Measurements from ENCODE around the gene CAMSAP1. TPM values are rescaled to one million over a fixed set of nuclear protein-coding genes. Genes with fewer than 3 reads are reported as not detected.
"Not testable (repeated sequence)": the region's sequence is repeated elsewhere in the genome, so short reads cannot be mapped to it uniquely, and the experiment has no call there.

Gene CAMSAP1
- total RNA-seq, 1 experiment from 2014 or later = 22.6 TPM

GRCh38 chr9:135924628-135925338 lies 17.4 kb upstream of the CAMSAP1 start:
- no peak for DNase-seq (ENCODE audit: low read depth)
- in situ Hi-C loops (cut with HindIII; ENCODE audit: low pct_unique_long_range_greater_than_20kb, low sequenced_read_pairs) = no loop called here

DNA sequence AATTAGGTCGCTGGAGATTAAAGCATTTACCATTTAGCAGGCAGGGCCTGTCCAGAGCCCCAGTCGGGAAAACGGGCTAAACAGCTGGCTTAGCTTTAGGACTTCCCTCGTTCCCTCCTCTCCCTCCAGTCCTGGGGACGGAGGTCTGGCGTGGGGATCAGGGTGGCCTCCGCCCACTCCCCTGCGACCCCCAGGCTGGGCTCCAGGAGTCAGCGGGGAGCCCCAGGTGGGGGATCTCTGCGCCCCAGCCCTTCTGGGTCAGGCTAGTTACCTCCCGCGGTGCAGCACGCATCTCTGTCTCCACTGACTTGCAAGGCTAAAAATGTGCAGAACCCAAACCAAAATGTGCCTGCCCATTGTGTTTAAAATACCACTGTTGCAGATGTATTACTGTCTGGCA lies 16.2 kb upstream of the CAMSAP1 start:
- no peak for DNase-seq (ENCODE audit: low read depth)
- in situ Hi-C loops (cut with HindIII; ENCODE audit: low pct_unique_long_range_greater_than_20kb, low sequenced_read_pairs) = no loop called here

GRCh38 chr9:135921749-135922310 lies 14.5 kb upstream of the CAMSAP1 start:
- no peak for DNase-seq (ENCODE audit: low read depth)
- in situ Hi-C loops (cut with HindIII; ENCODE audit: low pct_unique_long_range_greater_than_20kb, low sequenced_read_pairs) = no loop called here

- in situ Hi-C loops (cut with HindIII; ENCODE audit: low pct_unique_long_range_greater_than_20kb, low sequenced_read_pairs) = no loop called here
- no peak for DNase-seq (ENCODE audit: low read depth)
Measured at GRCh38 chr9:135920973-135921585, 13.7 kb upstream of the CAMSAP1 start.

- in situ Hi-C loops (cut with HindIII; ENCODE audit: low pct_unique_long_range_greater_than_20kb, low sequenced_read_pairs) = no loop called here
- DNase-seq (ENCODE audit: low read depth) = no peak
Measured at GRCh38 chr9:135920256-135920930, 13.0 kb upstream of the CAMSAP1 start.

GRCh38 chr9:135919318-135919890 lies 12.1 kb upstream of the CAMSAP1 start:
- DNase-seq (ENCODE audit: low read depth) = no peak
- in situ Hi-C loops (cut with HindIII; ENCODE audit: low pct_unique_long_range_greater_than_20kb, low sequenced_read_pairs) = no loop called here

DNA sequence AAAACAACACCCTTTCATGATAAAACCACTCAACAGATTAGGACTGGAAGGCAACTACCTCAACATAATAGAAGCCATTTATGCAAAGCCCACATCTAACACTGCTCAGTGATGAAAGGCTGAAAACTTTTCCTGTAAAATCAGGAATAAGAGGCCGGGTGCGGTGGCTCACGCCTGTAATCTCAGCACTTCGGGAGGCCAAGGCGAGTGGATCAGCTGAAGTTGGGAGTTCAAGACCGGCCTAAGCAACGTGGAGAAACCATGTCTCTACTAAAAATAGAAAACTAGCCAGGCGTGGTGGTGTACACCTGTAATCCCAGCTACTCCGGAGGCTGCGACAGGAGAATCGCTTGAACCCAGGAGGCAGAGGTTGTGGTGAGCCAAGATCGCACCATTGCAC lies 8.9 kb upstream of the CAMSAP1 start:
- in situ Hi-C loops (cut with HindIII; ENCODE audit: low pct_unique_long_range_greater_than_20kb, low sequenced_read_pairs); DNase-seq (ENCODE audit: low read depth): not testable (repeated sequence)

DNA sequence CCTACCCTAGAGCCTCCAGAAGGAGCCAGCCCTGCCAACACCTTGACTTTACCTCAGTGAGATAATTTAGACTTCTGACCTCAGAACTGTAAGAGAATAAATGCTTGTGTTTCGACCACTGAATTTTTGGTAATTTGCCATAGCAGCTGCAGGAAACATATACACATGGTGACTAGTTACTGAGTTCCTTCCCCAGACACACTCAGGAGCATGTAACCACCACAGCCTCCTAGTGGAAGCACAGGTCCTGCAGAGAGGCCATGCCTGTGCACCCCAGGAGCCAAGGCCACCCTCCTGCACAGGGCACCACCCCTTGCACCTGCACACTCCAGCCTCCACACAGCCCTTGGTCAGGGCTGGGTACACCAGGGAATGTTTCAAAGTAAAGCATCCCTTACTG lies 7.6 kb upstream of the CAMSAP1 start:
- in situ Hi-C loops (cut with HindIII; ENCODE audit: low pct_unique_long_range_greater_than_20kb, low sequenced_read_pairs) = no loop called here
- DNase-seq (ENCODE audit: low read depth) = no peak

GRCh38 chr9:135911233-135911632 lies 3.9 kb upstream of the CAMSAP1 start:
- DNase-seq (ENCODE audit: low read depth); in situ Hi-C loops (cut with HindIII; ENCODE audit: low pct_unique_long_range_greater_than_20kb, low sequenced_read_pairs): not testable (repeated sequence)

DNA sequence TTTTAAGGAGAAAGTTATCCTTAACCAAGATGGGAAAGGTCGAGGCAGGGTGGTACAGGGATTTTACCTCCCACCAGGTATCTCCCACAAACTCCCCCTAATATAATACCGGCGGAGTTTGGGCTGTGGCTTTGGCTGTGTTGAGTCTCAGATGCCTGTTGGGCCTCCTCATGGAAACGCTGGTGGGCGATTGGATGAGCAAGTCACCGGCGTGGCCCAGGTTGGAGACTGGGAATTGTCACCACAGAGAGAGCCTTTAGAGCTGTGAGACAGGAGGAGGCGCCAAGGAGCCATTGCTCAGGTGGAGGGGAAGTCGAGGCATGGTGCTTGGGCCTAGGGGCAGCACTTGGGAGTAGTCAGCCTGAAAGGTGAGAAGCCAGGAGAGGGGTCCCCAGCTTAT lies 3.4 kb upstream of the CAMSAP1 start:
- no peak for DNase-seq (ENCODE audit: low read depth)
- in situ Hi-C loops (cut with HindIII; ENCODE audit: low pct_unique_long_range_greater_than_20kb, low sequenced_read_pairs) = no loop called here

DNA sequence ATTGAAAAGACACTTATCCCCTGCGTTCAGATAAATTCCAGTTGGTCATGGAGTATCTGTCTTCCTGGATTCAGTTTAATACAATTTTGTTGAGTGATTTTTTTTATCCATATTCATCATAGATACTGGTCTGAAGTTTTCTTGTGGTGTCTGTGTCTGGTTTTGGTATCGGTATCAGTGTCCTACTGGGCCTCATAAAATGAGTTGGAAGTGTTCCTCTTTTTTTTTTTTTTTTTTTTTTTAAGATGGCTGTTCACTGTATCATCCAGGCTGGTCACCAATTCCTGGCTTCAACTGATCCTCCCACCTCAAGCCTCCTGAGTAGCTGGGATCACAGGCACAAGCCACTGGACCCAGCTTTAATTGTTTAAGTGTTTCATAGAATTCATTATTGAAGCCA lies 2.9 kb upstream of the CAMSAP1 start:
- no peak for DNase-seq (ENCODE audit: low read depth)
- in situ Hi-C loops (cut with HindIII; ENCODE audit: low pct_unique_long_range_greater_than_20kb, low sequenced_read_pairs) = no loop called here

DNA sequence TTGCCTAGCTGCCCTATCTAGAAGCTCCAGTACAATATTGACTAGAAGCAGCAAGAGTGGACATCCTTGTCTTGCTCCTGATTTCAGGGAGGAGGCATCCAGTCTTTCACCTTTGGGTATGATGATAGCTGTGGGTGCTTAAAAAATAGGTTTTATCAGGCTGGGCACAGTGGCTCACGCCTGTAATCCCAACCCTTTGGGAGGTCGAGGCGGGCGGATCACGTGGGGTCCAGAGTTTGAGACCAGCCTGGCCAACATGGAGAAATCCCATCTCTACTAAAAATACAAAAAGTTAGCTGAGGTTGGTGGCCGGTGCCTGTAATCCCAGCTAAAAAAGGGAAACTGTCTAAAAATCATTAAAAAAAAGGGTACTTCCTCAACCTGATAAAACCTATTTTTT lies 2.0 kb upstream of the CAMSAP1 start:
- in situ Hi-C loops (cut with HindIII; ENCODE audit: low pct_unique_long_range_greater_than_20kb, low sequenced_read_pairs) = no loop called here
- no peak for DNase-seq (ENCODE audit: low read depth)

DNA sequence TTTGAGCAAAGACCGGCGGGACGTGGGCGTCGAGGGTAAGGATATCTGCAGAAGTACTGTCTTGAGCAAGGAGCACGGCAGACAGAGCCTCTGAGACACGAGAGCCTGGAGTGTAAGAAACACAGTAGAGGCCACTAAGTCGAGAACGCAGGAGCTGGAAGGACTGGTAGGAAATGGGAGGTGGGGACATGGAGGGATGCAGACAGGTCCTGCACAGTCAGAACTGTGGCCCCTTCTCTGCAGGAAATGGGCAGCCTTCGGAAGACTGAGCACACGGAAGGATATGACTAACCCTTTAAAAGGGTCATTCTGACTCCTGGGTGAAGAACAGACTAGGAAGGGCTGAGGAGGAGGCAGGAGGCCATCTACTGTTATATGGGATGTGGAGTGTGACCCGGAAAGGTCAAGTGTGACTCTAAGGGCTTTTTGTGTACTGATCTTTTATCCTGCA lies 1.4 kb upstream of the CAMSAP1 start:
- in situ Hi-C loops (cut with HindIII; ENCODE audit: low pct_unique_long_range_greater_than_20kb, low sequenced_read_pairs) = no loop called here

DNA sequence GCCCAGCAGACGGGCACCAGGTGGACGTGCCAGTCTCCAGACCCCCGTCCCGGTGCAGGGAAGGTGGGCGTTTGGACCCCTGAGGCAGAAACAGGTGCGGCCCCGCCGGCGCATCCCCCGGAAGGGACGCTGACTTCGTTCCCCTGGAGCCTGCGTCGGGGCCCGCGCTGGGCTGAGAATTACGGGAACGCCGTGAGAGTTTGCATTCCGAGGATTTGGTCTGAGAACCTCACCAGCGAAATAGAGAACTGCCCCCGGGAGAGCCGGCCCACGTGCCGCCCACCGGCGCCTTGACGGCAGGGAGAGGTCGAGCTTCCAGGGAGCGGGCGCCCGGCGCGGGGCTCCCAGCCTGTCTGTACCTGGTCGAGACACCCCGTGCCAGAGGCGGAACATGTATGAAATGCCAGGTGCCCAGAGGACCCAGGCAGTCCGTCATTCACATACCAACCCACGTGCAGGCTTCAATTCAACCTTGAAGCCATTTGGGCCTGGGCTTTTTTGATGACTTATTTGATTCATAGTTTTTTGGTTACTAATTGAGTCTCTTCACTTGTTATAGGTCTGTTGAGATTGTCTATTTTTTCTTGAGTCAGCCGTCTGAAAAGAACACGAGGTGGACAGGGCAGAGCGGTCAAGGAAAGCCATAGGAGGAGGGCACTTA lies 877 bp upstream of the CAMSAP1 start:
- peak; percentile 21 for DNase-seq (ENCODE audit: low read depth)
- in situ Hi-C loops (cut with HindIII; ENCODE audit: low pct_unique_long_range_greater_than_20kb, low sequenced_read_pairs) = no loop called here

More for the DNA sequence above, 1.4 kb upstream of the CAMSAP1 start:
- no peak for DNase-seq (ENCODE audit: low read depth)

DNA sequence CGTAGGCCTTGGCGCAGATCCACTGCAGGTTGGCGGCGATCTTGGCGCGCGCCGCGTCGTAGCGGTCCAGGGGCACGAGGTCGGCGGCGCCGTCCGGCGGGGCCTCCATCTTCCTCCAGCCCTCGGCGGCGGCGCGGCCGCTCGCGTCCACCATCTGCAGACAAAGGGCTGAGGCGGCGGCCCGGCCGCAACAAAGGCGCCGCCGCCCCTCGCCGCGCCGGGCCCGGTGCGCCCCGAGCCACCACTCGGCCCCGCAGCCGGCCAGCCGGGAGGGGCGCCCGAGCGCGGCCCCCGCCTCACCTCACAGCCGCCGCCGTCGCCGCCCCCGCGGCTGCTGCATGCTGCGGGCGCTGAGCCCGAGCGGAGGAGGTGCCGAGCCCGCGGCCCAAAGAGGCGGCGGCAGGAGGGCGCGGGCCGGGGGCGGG lies 328 bp downstream of the CAMSAP1 start:
- in situ Hi-C loops (cut with HindIII; ENCODE audit: low pct_unique_long_range_greater_than_20kb, low sequenced_read_pairs) = no loop called here

GRCh38 chr9:135906291-135907005 lies 898 bp downstream of the CAMSAP1 start:
- peak; percentile 36 for DNase-seq (ENCODE audit: low read depth)
- in situ Hi-C loops (cut with HindIII; ENCODE audit: low pct_unique_long_range_greater_than_20kb, low sequenced_read_pairs) = no loop called here

More for the DNA sequence above, 328 bp downstream of the CAMSAP1 start:
- peak; percentile 22 for DNase-seq (ENCODE audit: low read depth)

- peak; percentile 27 for DNase-seq (ENCODE audit: low read depth)
- in situ Hi-C loops (cut with HindIII; ENCODE audit: low pct_unique_long_range_greater_than_20kb, low sequenced_read_pairs) = no loop called here
Measured at GRCh38 chr9:135905380-135906258, 1.7 kb downstream of the CAMSAP1 start.
